ENCODE data around the gene MOK.

The MOK gene

DNA sequence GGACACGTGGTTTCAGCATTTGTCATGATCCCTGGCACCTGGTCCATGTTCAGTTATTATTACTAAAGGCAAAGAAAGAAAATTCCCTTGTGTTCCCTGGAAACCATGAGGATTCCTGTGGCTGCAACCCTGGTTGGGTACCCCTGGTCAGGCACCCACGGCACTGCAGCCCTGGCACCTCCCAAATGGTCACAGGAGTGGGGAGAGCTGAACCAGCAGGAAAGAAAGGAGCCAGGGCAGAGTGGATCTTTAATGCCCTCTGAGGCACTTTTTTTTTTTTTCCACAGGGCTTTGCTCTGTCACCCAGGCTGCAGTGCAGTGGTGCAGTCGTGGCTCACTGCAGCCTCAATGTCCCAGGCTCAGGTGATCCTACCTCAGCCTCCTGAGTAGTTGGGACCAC lies 40.3 kb upstream of the MOK start:
- DNase-seq (ENCODE audit: low read depth) = no peak
- no peak overlapping the region for H3K4me3 ChIP-seq (ENCODE audit: low read depth, low read length)
- TF ChIP-seq MYC (IDR thresholded peaks at IDR 0.05; ENCODE audit: low read depth, low read length) (no peak), POLR2A (IDR thresholded peaks at IDR 0.05; ENCODE audit: extremely low read depth, insufficient read length) (no peak)
- TF ChIP-seq, protein P1, sequence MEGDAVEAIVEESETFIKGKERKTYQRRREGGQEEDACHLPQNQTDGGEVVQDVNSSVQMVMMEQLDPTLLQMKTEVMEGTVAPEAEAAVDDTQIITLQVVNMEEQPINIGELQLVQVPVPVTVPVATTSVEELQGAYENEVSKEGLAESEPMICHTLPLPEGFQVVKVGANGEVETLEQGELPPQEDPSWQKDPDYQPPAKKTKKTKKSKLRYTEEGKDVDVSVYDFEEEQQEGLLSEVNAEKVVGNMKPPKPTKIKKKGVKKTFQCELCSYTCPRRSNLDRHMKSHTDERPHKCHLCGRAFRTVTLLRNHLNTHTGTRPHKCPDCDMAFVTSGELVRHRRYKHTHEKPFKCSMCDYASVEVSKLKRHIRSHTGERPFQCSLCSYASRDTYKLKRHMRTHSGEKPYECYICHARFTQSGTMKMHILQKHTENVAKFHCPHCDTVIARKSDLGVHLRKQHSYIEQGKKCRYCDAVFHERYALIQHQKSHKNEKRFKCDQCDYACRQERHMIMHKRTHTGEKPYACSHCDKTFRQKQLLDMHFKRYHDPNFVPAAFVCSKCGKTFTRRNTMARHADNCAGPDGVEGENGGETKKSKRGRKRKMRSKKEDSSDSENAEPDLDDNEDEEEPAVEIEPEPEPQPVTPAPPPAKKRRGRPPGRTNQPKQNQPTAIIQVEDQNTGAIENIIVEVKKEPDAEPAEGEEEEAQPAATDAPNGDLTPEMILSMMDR (IDR thresholded peaks at IDR 0.05; ENCODE audit: low read depth, low read length) = no peak
- TF ChIP-seq, protein P2, sequence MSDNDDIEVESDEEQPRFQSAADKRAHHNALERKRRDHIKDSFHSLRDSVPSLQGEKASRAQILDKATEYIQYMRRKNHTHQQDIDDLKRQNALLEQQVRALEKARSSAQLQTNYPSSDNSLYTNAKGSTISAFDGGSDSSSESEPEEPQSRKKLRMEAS (IDR thresholded peaks at IDR 0.05; ENCODE audit: low read depth, low read length) = no peak

DNA sequence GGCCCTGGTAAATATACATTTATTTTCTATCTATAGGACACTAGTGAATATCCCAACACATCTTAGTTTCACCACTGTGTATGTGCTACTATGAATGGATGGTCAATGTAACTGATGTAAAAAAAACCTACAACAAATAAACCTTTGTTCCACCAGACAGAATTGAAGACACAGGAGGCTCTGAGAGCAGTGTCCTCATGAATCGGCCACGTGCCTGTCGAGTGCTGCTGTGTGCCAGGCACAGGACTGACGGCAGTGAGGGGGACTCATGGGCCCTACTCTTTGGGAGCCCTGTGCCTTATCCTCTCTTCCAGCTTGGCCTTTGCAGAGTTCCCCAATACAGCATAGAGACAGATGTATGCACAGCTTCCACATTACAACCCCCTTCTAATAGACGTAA lies 39.5 kb upstream of the MOK start:
- TF ChIP-seq, protein P2 (IDR thresholded peaks at IDR 0.05; ENCODE audit: low read depth, low read length) = no peak
- DNase-seq (ENCODE audit: low read depth) = no peak
- H3K4me3 ChIP-seq (ENCODE audit: low read depth, low read length) = no peak overlapping the region

DNA sequence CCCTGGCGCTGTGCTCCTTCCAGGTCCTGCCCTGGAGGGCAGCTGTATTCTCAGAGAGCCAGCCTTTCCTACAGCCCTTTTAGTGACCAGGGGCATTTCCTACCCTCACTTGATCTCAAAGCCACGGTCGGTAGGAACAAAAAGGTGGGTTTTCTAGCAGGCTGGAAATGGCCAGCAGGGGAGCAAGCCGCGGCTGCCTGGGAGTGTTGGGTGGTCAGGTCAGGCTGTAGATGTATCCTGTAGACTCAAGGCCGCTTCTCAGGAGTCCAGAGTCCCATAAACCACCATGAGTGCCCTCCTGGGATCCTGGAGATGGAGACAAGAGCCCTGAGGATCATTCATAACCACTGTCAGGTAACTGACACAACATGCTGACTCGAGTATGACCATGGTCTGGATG lies 39.1 kb upstream of the MOK start:
- TF ChIP-seq POLR2A (IDR thresholded peaks at IDR 0.05; ENCODE audit: extremely low read depth, insufficient read length) = no peak
- H3K4me3 ChIP-seq (ENCODE audit: low read depth, low read length) = no peak overlapping the region

DNA sequence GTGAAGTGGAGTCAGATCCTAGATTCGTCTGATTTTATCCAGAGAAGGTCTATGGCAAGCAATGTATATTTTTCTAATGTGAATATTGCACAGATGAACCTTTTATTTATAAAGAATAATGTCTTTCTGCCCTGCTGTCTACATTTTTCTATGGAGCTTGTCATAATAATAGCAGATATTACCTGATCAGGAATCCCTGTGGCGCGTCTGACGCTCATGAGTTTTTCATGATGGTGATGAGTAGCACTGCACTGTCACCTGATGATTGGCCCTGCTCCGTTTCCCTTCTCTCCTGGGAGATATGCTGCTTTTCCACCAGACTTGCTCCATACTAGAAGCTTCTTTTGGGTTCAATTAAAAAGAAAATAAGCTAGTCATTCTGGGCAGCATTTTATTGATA lies 37.3 kb upstream of the MOK start:
- no peak for DNase-seq (ENCODE audit: low read depth)
- TF ChIP-seq, protein P1 (IDR thresholded peaks at IDR 0.05; ENCODE audit: low read depth, low read length) = no peak
- TF ChIP-seq POLR2A (IDR thresholded peaks at IDR 0.05; ENCODE audit: extremely low read depth, insufficient read length) = no peak
- TF ChIP-seq, protein P2 (IDR thresholded peaks at IDR 0.05; ENCODE audit: low read depth, low read length) = no peak
- H3K4me3 ChIP-seq (ENCODE audit: low read depth, low read length) = no peak overlapping the region

More for the DNA sequence above, 39.1 kb upstream of the MOK start:
- DNase-seq (ENCODE audit: low read depth) = no peak

DNA sequence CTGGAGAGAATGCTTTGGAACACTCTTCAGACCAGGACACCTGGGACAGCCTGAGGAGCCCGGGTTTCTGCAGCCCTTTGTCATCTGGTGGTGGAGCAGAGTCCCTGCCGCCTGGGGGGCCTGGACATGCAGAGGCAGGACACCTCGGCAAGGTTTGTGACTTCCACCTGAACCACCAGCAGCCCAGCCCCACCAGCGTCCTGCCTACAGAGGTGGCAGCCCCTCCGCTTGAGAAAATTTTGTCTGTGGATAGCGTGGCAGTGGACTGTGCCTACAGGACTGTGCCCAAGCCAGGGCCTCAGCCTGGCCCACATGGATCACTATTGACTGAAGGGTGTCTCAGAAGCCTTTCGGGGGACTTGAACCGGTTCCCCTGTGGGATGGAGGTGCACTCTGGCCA lies 36.6 kb upstream of the MOK start:
- TF ChIP-seq, protein P2 (IDR thresholded peaks at IDR 0.05; ENCODE audit: low read depth, low read length) = no peak
- no peak for TF ChIP-seq MYC (IDR thresholded peaks at IDR 0.05; ENCODE audit: low read depth, low read length)
- TF ChIP-seq, protein P1 (IDR thresholded peaks at IDR 0.05; ENCODE audit: low read depth, low read length) = no peak
- no peak for TF ChIP-seq POLR2A (IDR thresholded peaks at IDR 0.05; ENCODE audit: extremely low read depth, insufficient read length)
- H3K4me3 ChIP-seq (ENCODE audit: low read depth, low read length) = no peak overlapping the region
- no peak for DNase-seq (ENCODE audit: low read depth)

DNA sequence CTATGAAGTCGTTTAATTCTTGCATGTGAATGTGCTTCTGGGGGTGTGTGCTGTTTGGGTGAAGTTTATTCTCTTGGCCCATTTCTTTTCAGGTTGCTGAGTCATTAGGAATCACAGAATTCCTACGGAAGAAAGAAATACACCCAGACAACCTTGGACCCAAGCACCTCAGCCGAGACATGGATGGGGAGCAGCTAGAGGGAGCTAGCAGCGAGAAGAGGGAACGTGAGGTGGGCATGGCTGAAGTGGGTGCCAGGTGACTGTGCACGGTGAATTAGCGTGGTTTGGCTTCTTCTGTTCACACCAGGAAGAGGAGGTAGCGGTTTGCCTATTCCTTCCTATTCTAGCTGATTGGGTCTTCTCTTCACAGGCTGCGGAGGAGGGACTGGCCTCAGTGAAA lies 33.8 kb upstream of the MOK start:
- TF ChIP-seq POLR2A (IDR thresholded peaks at IDR 0.05; ENCODE audit: extremely low read depth, insufficient read length) (no peak), MYC (IDR thresholded peaks at IDR 0.05; ENCODE audit: low read depth, low read length) (no peak)
- TF ChIP-seq, protein P2 (IDR thresholded peaks at IDR 0.05; ENCODE audit: low read depth, low read length) = no peak
- TF ChIP-seq, protein P1 (IDR thresholded peaks at IDR 0.05; ENCODE audit: low read depth, low read length) = no peak
- no peak for DNase-seq (ENCODE audit: low read depth)
- no peak overlapping the region for H3K4me3 ChIP-seq (ENCODE audit: low read depth, low read length)

DNA sequence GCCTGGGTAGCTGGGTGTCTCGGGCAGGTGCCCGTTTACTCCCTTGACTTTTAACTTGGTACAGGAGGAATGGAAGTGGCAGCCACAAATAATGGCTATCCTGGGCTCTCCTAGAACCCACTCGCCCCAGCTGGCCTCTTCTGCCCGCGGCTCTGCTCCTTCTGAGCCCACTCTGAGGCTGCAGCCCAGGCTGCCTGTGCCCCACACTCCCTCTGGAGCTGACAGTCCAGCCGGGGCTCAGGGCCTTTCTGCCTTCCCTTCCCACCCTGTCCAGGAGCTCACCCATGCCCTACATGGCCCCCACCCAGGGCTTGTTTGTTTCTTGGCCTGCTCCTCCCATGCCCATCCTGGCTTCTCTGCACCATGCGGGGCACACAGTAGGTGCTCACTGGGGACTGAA lies 30.2 kb upstream of the MOK start:
- no peak overlapping the region for H3K4me3 ChIP-seq (ENCODE audit: low read depth, low read length)
- no peak for DNase-seq (ENCODE audit: low read depth)
- TF ChIP-seq, protein P1 (IDR thresholded peaks at IDR 0.05; ENCODE audit: low read depth, low read length) = no peak
- no peak for TF ChIP-seq POLR2A (IDR thresholded peaks at IDR 0.05; ENCODE audit: extremely low read depth, insufficient read length)
- TF ChIP-seq, protein P2 (IDR thresholded peaks at IDR 0.05; ENCODE audit: low read depth, low read length) = no peak
- TF ChIP-seq MYC (IDR thresholded peaks at IDR 0.05; ENCODE audit: low read depth, low read length) = no peak

Measured in NB4 (cell line).